Measurements from ENCODE around the gene GPHN. TPM values are rescaled to one million over a fixed set of nuclear protein-coding genes. Genes with fewer than 3 reads are reported as not detected.

Gene GPHN
- total and polyA plus RNA-seq, 2 of the 8 experiments (the other 6 are each of a cell fraction or from before 2014, with no cell fraction given): 6.0 to 16.0 TPM

- H2BK15ac ChIP-seq (ENCODE audit: low read length): no peak overlapping the region
Observed at GRCh38 chr14:66992776-66993175, 484.8 kb downstream of the GPHN start.

More at GRCh38 chr14:66992776-66993175, 484.8 kb downstream of the GPHN start:
- H2BK12ac ChIP-seq (ENCODE audit: low read depth, low read length): no peak overlapping the region
- H3K4ac ChIP-seq (replicated peaks; ENCODE audit: insufficient read length, low read depth, low read length): no peak overlapping the region
- no peak overlapping the region for H2AFZ ChIP-seq (ENCODE audit: low read length)
- H3K4me2 ChIP-seq (ENCODE audit: insufficient read depth in 1 of 2, low read depth in 2 of 2, low read length in 2 of 2): no peak overlapping the region
- H3K23ac ChIP-seq (ENCODE audit: insufficient read length): no peak overlapping the region
- TF ChIP-seq EP300 (IDR thresholded peaks at IDR 0.05; ENCODE audit: borderline replicate concordance in 1 of 2, low read depth in 2 of 2, low read length in 2 of 2): no peak
- no peak for TF ChIP-seq SUZ12 (IDR thresholded peaks at IDR 0.05; ENCODE audit: low read length)
- no peak for TF ChIP-seq GABPA (IDR thresholded peaks at IDR 0.05; ENCODE audit: borderline replicate concordance, insufficient read depth, low read length)
- TF ChIP-seq CBX8 (IDR thresholded peaks at IDR 0.05; ENCODE audit: borderline replicate concordance, low read depth, low read length): no peak
- no peak for TF ChIP-seq ASH2L (IDR thresholded peaks at IDR 0.05; ENCODE audit: low read length)
- no peak for TF ChIP-seq NANOG (IDR thresholded peaks at IDR 0.05; ENCODE audit: insufficient read depth, low read depth, low read length, poor library complexity, severe bottlenecking)
- TF ChIP-seq MAX (IDR thresholded peaks at IDR 0.05): no peak
- no peak for TF ChIP-seq CBX5 (IDR thresholded peaks at IDR 0.05; ENCODE audit: low read depth, low read length)
- no peak for TF ChIP-seq SIRT6 (IDR thresholded peaks at IDR 0.05; ENCODE audit: low read length)
- TF ChIP-seq USF2 (IDR thresholded peaks at IDR 0.05; ENCODE audit: low read length): no peak
- no peak for TF ChIP-seq KDM5A (IDR thresholded peaks at IDR 0.05; ENCODE audit: low read length)
- no peak for TF ChIP-seq MAFK (IDR thresholded peaks at IDR 0.05; ENCODE audit: low read depth, low read length)
- CTCF ChIA-PET (ENCODE audit: partially characterized antibody): no interaction called here
- no peak overlapping the region for H3K18ac ChIP-seq (ENCODE audit: extremely low read depth, low read length)
- DNase-seq (ENCODE audit: low read depth in 1 of 2, low spot score in 2 of 2): no peak
- H3K9ac ChIP-seq (replicated peaks in 1 of 4; ENCODE audit: extremely low read depth in 1 of 4, low read depth in 3 of 4, low read length in 3 of 4): no peak overlapping the region
- H4K91ac ChIP-seq (replicated peaks; ENCODE audit: insufficient read length, low read length): no peak overlapping the region
- no peak overlapping the region for H2BK5ac ChIP-seq (ENCODE audit: low read depth, low read length)
- no peaks in the 10 kb centered on the region for H3K36me3 ChIP-seq (ENCODE audit: control insufficient read depth in 2 of 4, insufficient read depth in 4 of 4, low read length in 3 of 4)
- H3K4me1 ChIP-seq (replicated peaks in 1 of 4; ENCODE audit: control insufficient read depth in 3 of 4, insufficient read depth in 4 of 4, low read length in 3 of 4): no peaks in the 10 kb centered on the region
- no peaks in the 10 kb centered on the region for H3K27me3 ChIP-seq (replicated peaks in 1 of 4; ENCODE audit: control insufficient read depth in 3 of 4, extremely low read depth in 1 of 4, insufficient read depth in 3 of 4, low read length in 3 of 4)
- no peaks in the 10 kb centered on the region for H4K20me1 ChIP-seq (replicated peaks in 1 of 2; ENCODE audit: control insufficient read depth in 1 of 2, insufficient read depth in 2 of 2, low read length in 2 of 2)
- H3K14ac ChIP-seq (ENCODE audit: insufficient read length): no peak overlapping the region
- H3K9me3 ChIP-seq (ENCODE audit: insufficient read depth in 2 of 2, low read depth in 1 of 2, low read length in 1 of 2): no peaks in the 10 kb centered on the region
- H2BK20ac ChIP-seq (ENCODE audit: low read length): no peak overlapping the region
- H3K56ac ChIP-seq (replicated peaks; ENCODE audit: insufficient read length, low read depth, low read length): no peak overlapping the region
- H4K8ac ChIP-seq (ENCODE audit: extremely low read depth, insufficient read depth, low read length): no peak overlapping the region
- H4K5ac ChIP-seq (ENCODE audit: insufficient read length, low read depth, low read length): no peak overlapping the region
- no peak overlapping the region for H3K4me3 ChIP-seq (ENCODE audit: extremely low read depth in 1 of 4, insufficient read depth in 2 of 4, low read depth in 3 of 4, low read length in 4 of 4)
- no peaks in the 10 kb centered on the region for H3K79me1 ChIP-seq (ENCODE audit: low read depth, low read length)
- H3K27ac ChIP-seq (ENCODE audit: low read depth, low read length): no peak overlapping the region
- POLR2A ChIA-PET (ENCODE audit: partially characterized antibody): no interaction called here
- H3K23me2 ChIP-seq (ENCODE audit: low read depth, low read length): no peaks in the 10 kb centered on the region
- no peak for FAIRE-seq
- no peak overlapping the region for H2AK5ac ChIP-seq (ENCODE audit: low read depth, low read length)
- H2BK120ac ChIP-seq (replicated peaks; ENCODE audit: low read depth, low read length): no peak overlapping the region
- H3K79me2 ChIP-seq (ENCODE audit: control insufficient read depth in 1 of 2, insufficient read depth in 2 of 2, low read length in 2 of 2): no peaks in the 10 kb centered on the region
- WGBS, 2 experiments (ENCODE audit: extremely low coverage in 1 of 2, insufficient coverage in 1 of 2, insufficient read length in 1 of 2, insufficient replicate concordance in 2 of 2, low coverage in 1 of 2, low lambda C conversion rate in 2 of 2, missing lambda C conversion rate in 1 of 2): 94% methylated on average over 2 of the region's 2 CpGs; no CpG with 5 or more reads in 1 of the 2 experiments

Data from H1 (cell line).